Esophagus squamous epithelium (tissue), 5 donors: ENCODE measurements around the gene COQ8B. TPM values are rescaled to one million over a fixed set of nuclear protein-coding genes. Genes with fewer than 3 reads are reported as not detected.

Experiments used
- DNase-seq: peaks from one replicate; lab custom pipeline; 2025; lab: John Stamatoyannopoulos, UW
- H3K27ac ChIP-seq, 4 donors: fragments of 200-600 bp; sonication (generic); one replicate each; pipeline ENCODE4 v1.5.1; 2016 to 2019; ENCODE audit warnings: mild to moderate bottlenecking in 1 of 4
- H3K27me3 ChIP-seq, 4 donors: fragments of 200-600 bp; sonication (generic); 1 replicate in 3 of 4; 2 replicates in 1 of 4; pipeline versions ENCODE4 v1.5.1 to v1.6.0; 2017 to 2021; ENCODE audit warnings: antibody characterized with exemption in 1 of 4
- H3K36me3 ChIP-seq, 3 donors: fragments of 200-600 bp; sonication (generic); one replicate each; pipeline ENCODE4 v1.5.1; 2016 to 2019
- H3K4me1 ChIP-seq, 3 donors: fragments of 200-600 bp; sonication (generic); one replicate each; pipeline ENCODE4 v1.5.1; 2017 to 2019
- H3K4me3 ChIP-seq, 4 donors: fragments of 200-600 bp; sonication (generic); 1 replicate in 3 of 4; 2 replicates in 1 of 4; pipeline ENCODE4 v1.5.1; 2016 to 2019; ENCODE audit warnings: mild to moderate bottlenecking in 2 of 4, moderate library complexity in 1 of 4
- H3K9me3 ChIP-seq, 3 donors: fragments of 200-600 bp; sonication (generic); one replicate each; pipeline ENCODE4 v1.5.1; 2016 to 2019
- CTCF ChIP-seq, 6 experiments: fragments of 450-650 bp in 4 of 6; fragments of 200-600 bp in 2 of 6; sonication (generic) in 2 of 6; IDR thresholded peaks; one replicate each; pipeline ENCODE4 v1.5.1; 2016 to 2019; ENCODE audit warnings: antibody characterized with exemption in 6 of 6, mild to moderate bottlenecking in 4 of 6, moderate library complexity in 4 of 6
- POLR2A ChIP-seq, 4 donors: fragments of 450-650 bp; IDR thresholded peaks; one replicate each; pipeline ENCODE4 v1.6.1; 2017; ENCODE audit warnings: antibody characterized with exemption in 4 of 4, mild to moderate bottlenecking in 4 of 4, moderate library complexity in 3 of 4
- WGBS, 2 donors: methylation state at CpG; one replicate each; pipeline ENCODE4 v1.1.5; 2018; 5-methylcytosine and 5-hydroxymethylcytosine counted together
- intact Hi-C: fragments of 100-400 bp; cut with DNase I; formaldehyde crosslinking; loops from one replicate; pipeline ENCODE4 v1.15.0; 2022
- total RNA-seq, 4 donors: library from RNA; depleted of rRNA; stranded (reverse); fragments of >200 nt; gene quantifications; one replicate each; pipeline ENCODE4 v1.1.0, GENCODE V29; 2016
- donor health status: DM: yes; HTN: yes; CAD: no.

Gene COQ8B
- total RNA-seq, 4 donors from 2014 or later = 19.3 to 64.1 (median 33.3) TPM

DNA sequence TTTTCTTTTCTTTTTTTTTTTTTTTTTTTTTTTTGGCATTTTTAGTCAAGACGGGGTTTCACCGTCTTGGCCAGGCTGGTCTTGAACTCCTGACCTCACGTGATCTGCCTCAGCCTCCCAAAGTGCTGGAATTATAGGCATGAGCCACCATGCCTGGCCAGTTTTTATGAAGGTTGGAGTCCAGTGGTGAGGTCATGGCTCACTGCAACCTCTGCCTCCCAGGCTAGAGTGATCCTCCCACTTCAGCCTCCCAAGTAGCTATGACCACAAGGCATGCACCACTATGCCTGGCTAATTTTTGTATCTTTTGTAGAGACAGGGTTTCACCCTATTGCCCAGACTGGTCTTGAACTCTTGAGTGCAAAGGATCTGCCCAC lies 38.5 kb upstream of the COQ8B start:
- Histone ChIP-seq H3K27ac (no peak overlapping the region), H3K27me3 (no peaks in the 10 kb centered on the region), H3K9me3 (no peaks in the 10 kb centered on the region), H3K36me3 (peaks cover 20 to 61% (median 23%) of the 10 kb centered on the region in 3 donors), H3K4me1 (peaks cover 22 to 67% (median 39%) of the 10 kb centered on the region in 3 donors), H3K4me3 (no peak overlapping the region)
- intact Hi-C loops = no loop called here
- 87% methylated on average over 3 of the region's 3 CpGs; no CpG with 5 or more reads in 1 of the 2 donors for WGBS, 2 donors
- TF ChIP-seq POLR2A (IDR thresholded peaks at IDR 0.05) (no peak), CTCF (IDR thresholded peaks at IDR 0.05) (no peak)
- no peak for DNase-seq

DNA sequence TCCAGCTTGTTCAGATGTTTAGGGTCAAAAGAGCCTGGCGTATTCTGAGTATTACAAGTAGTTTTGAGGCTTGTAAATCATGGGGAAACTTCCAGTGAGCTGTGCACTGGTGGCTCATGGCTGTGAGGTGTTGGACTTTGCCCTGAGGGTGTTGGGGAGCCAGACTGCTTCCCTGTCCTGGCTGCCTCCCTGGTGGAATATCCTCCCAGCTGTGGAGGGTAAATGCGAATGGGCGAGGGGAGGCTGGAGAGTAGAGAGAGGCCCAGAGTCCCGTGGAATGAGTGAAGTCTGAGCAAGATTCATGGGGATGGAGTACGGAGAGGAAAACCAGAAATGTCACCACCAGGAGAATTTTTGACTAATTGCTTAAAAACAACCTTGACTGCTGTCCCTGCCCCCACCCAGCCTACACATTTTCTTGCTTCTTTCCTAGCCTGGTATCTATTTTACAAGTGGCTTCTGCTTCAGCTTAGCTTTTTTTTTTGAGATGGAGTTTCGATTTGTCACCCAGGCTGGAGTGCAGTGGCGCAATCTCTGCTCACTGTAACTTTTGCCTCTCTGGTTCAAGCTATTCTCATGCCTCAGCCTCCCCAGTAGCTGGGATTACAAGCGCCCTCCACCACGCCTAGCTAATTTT lies 38.0 kb upstream of the COQ8B start:
- Histone ChIP-seq H3K27me3 (no peaks in the 10 kb centered on the region), H3K9me3 (no peaks in the 10 kb centered on the region), H3K36me3 (peaks cover 17 to 56% (median 18%) of the 10 kb centered on the region in 3 donors), H3K4me3 (peak overlapping the region in 2 of 4 donors; percentile 4 to 18), H3K4me1 (peaks cover 22 to 71% (median 40%) of the 10 kb centered on the region in 3 donors), H3K27ac (peak overlapping the region; percentile 48 to 60 (median 52))
- WGBS, 2 donors = 68 to 72% methylated on average over 8 to 9 of the region's 9 CpGs
- intact Hi-C loops = no loop called here
- no peak for DNase-seq
- no peak for TF ChIP-seq POLR2A (IDR thresholded peaks at IDR 0.05)

GRCh38 chr19:40752257-40752781 lies 35.6 kb upstream of the COQ8B start:
- DNase-seq = no peak
- Histone ChIP-seq H3K36me3 (peaks cover 2 to 32% (median 14%) of the 10 kb centered on the region in 3 donors), H3K4me3 (peak overlapping the region; percentile 46 to 86 (median 74)), H3K27ac (peak overlapping the region; percentile 87 to 98 (median 98)), H3K27me3 (no peaks in the 10 kb centered on the region), H3K4me1 (peaks cover 27 to 79% (median 55%) of the 10 kb centered on the region in 3 donors), H3K9me3 (no peaks in the 10 kb centered on the region)
- 50% methylated on average over 12 of the region's 12 CpGs for WGBS, 2 donors
- TF ChIP-seq CTCF (IDR thresholded peaks at IDR 0.05) = no peak
- no peak for TF ChIP-seq POLR2A (IDR thresholded peaks at IDR 0.05)
- intact Hi-C loops = no loop called here

DNA sequence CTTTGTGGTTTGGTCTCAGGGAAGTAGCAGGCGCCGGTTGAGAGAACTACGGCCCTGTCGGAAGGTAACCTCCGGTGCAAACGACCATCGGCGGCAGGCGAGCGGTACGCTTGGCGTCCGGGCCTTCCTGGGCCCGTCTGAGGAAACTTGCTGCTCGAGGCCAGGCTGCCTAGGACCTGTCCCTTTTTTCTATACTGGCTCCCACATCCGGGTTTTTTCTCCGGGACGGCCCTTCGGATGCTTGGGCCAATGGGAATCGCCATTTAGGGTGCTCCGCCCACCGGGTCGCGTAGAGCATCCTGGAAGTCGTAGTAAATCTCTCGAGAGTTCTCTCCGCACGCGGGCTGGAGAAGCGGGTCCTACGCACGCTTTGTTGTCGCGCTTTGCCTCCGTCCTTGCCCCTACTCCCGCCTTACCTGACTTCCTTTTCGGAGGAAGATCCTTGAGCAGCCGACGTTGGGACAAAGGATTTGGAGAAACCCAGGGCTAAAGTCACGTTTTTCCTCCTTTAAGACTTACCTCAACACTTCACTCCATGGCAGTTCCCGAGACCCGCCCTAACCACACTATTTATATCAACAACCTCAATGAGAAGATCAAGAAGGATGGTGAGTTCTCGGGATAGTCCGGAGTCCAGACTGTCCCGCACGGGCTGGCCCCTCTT lies 34.3 kb upstream of the COQ8B start, which contains the start of gene SNRPA:
Gene SNRPA, plus strand, starts transcription at position 330 of the 664 bp plus-strand sequence. Its CDS starts 206 bp downstream, at position 536.
- intact Hi-C loops = no loop called here
- peak within 1 kb of the TSS; percentile 46 to 86 (median 74) for H3K4me3 ChIP-seq
- TF ChIP-seq CTCF (IDR thresholded peaks at IDR 0.05) (peak in 1 of 6 experiments; percentile 4), POLR2A (IDR thresholded peaks at IDR 0.05) (peak in 3 of 4 donors; percentile 52 to 93 (median 69))
- H3K4me1 ChIP-seq = peaks cover 23 to 66% (median 54%) of the 10 kb centered on the region in 3 donors
- WGBS, 2 donors = 0 to 1% methylated on average over 35 to 39 of the region's 46 CpGs
- H3K27ac ChIP-seq = peak within 1 kb of the TSS; percentile 96 to 98 (median 98)
- H3K27me3 ChIP-seq = no peaks in the 10 kb centered on the region
- peaks cover 0 to 19% (median 6%) of the 10 kb centered on the region in 3 donors for H3K36me3 ChIP-seq
- DNase-seq = peak; percentile 87
- no peaks in the 10 kb centered on the region for H3K9me3 ChIP-seq

DNA sequence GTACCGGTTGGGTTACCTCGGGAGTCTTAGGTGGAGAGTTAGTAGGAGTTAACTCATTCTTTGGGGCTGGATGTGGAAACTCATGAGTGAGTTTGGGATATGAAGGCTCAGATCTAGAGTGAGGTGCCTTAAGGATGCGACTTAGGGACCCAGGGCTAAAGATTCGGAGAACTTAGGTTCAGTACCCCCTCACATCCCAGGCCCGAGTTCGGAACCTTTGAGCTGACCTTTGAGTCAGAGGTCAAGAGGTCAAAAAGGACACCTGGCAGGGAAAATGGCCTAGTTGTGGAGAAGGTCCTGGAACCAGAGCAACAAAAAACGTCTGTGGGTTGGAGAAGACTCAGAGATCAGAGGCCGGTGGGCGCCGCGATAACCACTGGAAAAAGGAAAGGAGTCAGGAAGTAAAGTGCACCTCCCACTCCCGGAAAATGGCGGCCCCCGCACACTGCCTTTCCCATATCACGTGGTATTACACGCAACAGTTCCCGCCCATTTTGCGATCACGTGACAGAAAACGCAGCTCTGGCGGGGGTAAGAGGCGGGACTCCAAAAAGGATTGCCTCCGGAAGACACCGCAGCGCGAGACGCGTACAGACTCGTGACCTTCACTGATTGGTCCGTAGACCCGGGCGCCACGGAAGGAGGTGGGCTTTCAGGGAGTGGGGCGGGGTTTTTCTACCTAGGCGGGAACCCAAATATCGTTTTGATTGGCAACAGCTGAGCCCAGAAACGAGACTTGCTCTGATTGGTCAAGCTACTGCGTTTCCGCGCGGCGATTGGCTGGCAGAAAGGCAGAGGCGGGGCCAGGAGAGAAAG lies 33.6 kb upstream of the COQ8B start, which contains the start of gene ACTMAP:
Gene ACTMAP, minus strand, starts transcription at position 420 of the 816 bp plus-strand sequence. CDS start 674 bp downstream, outside the sequence.
- no peaks in the 10 kb centered on the region for H3K27me3 ChIP-seq
- H3K4me3 ChIP-seq = peak within 1 kb of the TSS; percentile 46 to 86 (median 74)
- WGBS, 2 donors = 0 to 2% methylated on average over 33 to 40 of the region's 43 CpGs
- H3K36me3 ChIP-seq = peaks cover 0 to 11% (median 0%) of the 10 kb centered on the region in 3 donors
- H3K4me1 ChIP-seq = peaks cover 16 to 65% (median 47%) of the 10 kb centered on the region in 3 donors
- peak; percentile 99 for DNase-seq
- peak within 1 kb of the TSS; percentile 96 to 98 (median 98) for H3K27ac ChIP-seq
- intact Hi-C loops = no loop called here
- no peaks in the 10 kb centered on the region for H3K9me3 ChIP-seq
- peak in 3 of 6 experiments; percentile 9 to 39 (median 12) for TF ChIP-seq CTCF (IDR thresholded peaks at IDR 0.05)
- peak in 2 of 4 donors; percentile 77 to 84 for TF ChIP-seq POLR2A (IDR thresholded peaks at IDR 0.05)
